Measurements from ENCODE around the gene SLC5A2.
"Not testable (repeated sequence)": the region's sequence is repeated elsewhere in the genome, so short reads cannot be mapped to it uniquely, and the experiment has no call there.

The SLC5A2 gene

GRCh38 chr16:31491778-31492418, 9.0 kb downstream of the SLC5A2 start:
- no peak for DNase-seq

GRCh38 chr16:31493506-31494125, 10.7 kb downstream of the SLC5A2 start:
- DNase-seq = no peak

- no peak for DNase-seq
Observed at GRCh38 chr16:31496670-31497069, 13.7 kb downstream of the SLC5A2 start.

- DNase-seq = no peak
Observed at GRCh38 chr16:31498493-31498892, 15.6 kb downstream of the SLC5A2 start.

DNA sequence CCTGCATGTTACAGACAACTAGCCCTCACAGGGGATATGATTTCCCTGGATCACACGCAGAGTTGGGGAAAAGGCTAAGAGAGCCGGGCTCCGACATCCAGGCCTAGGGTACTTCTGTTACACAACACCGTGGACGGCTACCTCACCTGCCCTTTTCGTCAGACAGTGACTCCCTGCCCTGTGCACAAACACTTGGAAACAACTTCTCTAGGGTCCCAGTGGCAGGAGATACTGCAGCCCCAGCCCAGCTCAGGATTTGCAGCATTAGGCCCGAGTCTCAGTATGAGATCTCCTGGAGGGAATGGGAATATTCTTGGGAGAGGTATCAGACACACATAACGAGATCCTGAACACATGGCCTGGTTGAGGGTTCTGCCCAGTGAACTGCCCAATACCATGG, 17.0 kb downstream of the SLC5A2 start:
- DNase-seq = no peak

DNA sequence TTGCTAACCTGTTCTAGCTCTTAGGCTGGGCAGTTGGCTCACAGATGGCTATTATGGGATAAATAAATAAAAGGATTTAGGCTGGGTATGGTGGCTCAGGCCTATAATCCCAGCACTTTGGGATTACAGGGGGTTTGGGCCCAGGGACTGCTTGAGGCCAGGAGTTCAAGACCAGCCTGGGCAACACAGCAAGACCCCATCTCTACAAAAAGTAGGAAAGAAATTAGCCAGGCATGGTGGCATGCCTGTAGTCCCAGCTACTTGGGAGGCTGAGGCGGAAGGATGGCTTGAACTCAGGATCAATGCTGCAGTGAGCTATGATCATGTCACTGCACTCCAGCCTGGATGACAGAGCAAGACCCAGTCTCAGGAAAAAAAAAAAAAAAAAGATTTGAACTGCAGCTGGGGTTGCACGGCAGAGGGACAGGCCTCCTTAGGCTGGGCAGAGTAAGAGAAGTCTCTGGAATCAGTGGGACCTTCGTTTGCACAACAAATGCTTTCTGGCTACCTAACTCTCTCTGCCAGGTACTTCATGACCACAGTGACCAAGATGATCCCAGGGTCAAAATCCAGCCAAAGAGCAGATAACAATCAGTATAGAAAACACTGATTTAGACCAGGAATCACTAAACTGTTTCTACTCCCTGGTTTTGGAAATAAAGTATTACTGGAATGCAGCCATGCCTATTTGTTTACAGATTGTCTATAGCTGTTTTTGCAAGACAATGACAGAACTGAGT, 18.5 kb downstream of the SLC5A2 start:
- DNase-seq = no peak

- DNase-seq = no peak
Observed at GRCh38 chr16:31501966-31502348, 19.0 kb downstream of the SLC5A2 start.

- no peak for DNase-seq
Observed at GRCh38 chr16:31502981-31503380, 20.1 kb downstream of the SLC5A2 start.

DNA sequence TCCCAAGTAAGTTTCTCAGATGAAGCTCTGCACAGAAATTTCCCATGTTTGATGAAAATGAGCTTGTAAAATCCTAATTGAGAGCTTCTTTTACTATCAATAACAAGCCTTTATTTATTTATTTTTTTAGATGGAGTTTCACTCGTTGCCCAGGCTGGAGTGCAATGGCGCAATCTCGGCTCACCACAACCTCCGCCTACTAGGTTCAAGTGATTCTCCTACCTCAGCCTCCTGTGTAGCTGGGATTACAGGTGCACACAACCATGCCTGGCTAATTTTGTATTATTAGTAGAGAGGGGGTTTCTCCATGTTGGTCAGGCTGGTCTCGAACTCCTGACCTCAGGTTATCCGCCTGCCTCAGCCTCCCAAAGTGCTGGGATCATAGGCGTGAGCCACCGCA, 20.6 kb downstream of the SLC5A2 start:
- not testable (repeated sequence) for DNase-seq

- DNase-seq = no peak
Observed at GRCh38 chr16:31504159-31504558, 21.2 kb downstream of the SLC5A2 start.

DNA sequence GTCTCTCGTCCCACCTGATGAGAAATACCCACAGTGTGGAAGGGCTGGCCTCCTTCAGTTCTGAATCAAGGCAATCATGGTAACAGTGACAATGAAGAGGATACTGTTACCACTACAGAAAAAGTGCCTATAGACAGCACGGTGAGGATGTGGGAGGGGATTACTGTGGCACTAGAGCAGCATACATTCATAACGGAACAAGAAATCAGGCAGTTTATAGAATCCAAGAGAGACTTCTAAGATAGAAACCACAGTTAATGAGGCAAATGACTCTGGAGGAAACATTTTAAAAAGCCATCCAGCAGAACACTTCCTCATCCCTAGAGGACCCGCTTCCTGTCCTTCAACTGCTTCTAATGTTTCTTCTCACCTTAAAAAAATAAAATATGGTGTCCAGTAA, 22.6 kb downstream of the SLC5A2 start:
- no peak for DNase-seq

DNA sequence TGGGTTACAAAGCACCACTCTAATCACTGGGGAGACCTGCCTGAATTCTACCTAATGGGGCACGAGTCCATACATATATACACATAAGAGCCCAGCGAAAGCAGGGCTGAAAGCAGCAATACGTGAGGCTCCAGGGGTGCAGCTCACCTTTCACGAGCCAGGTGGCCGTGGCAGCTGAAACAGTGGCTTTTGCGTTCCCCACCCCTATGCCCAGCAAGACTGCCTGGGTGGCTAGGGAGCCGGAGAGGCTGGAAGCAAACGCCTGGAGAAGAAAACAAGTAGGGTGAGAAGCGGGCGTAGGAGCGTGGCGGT, 24.6 kb downstream of the SLC5A2 start:
- no peak for DNase-seq

GRCh38 chr16:31507929-31508705, 25.2 kb downstream of the SLC5A2 start, which contains the start of gene RUSF1:
RUSF1 (minus strand) TSS chr16:31508391; CDS start chr16:31508373, 18 bp downstream.
- DNase-seq = peak in 55 of 56 donors; percentile 25 to 94 (median 85)

DNA sequence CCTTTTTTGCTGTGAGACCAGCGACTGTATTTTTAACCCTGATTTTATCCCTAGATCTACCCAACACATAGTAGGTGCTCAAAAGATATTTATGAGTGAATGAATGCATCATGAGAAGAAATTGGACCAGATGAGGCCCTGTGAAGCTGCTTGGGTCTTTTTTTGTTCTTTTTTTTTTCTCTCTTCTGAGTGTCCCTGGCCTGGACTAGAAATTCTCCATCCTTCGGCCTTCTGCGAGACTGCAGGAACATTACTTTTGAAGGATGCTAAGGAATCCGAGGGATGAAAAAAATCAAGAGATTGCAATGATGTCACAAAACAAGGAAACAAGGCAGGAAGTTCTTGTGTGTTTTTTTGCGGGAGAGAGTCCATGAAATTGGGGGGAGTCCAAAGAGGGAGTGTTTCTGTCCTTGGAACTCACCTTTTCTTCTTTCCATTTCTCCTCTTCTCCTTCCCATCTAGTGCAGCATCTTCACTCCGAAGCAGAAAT, 25.8 kb downstream of the SLC5A2 start:
- no peak for DNase-seq

- DNase-seq = no peak
Observed at GRCh38 chr16:31513126-31513525, 30.2 kb downstream of the SLC5A2 start.

DNA sequence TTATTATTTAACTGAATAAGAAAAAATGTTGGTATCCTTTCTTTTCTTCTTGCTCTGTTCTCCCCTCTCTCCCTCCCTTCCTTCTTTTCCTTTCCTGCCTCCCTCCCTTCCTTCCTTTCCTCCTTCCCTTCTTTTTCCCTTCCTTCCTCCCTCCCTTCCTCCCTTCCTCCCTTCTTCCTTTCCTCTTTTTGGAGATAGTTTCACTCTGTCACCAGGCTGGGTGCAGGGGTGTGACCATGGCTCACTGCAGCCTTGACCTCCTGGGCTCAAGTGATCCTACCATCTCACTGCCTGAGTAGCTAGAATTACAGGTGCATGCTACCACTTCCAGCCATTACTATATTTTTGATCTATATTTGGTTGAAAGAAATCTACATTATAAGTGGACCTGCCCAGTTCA, 31.0 kb downstream of the SLC5A2 start:
- DNase-seq = no peak

DNA sequence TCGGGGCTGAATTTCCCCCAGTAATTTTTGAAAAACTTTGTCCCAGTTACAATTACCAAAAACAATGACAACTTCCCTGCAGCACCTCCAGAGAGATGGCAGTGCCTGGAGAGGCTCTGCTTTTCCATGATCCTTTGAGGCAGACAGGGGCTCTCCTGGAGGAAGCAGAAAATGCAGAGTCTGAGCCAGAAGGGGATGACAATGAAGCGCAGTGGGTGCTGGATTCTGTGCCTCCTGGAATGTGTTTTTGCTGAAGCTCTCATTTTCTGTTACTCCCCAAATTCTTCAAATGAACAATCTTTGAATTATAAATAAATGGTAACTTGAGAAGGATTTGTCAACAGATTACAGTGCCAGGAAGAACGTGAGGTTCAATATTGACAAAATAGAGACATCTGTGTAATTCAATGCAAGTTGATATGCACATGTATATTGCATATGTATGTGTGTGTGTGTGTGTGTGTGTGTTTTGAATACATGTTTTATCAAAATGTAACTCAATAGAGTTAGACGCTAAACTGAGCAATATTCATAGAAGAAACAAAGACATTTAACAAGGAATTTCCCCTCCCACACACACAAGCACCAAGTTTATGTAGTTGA, 35.0 kb downstream of the SLC5A2 start:
- DNase-seq = no peak

DNA sequence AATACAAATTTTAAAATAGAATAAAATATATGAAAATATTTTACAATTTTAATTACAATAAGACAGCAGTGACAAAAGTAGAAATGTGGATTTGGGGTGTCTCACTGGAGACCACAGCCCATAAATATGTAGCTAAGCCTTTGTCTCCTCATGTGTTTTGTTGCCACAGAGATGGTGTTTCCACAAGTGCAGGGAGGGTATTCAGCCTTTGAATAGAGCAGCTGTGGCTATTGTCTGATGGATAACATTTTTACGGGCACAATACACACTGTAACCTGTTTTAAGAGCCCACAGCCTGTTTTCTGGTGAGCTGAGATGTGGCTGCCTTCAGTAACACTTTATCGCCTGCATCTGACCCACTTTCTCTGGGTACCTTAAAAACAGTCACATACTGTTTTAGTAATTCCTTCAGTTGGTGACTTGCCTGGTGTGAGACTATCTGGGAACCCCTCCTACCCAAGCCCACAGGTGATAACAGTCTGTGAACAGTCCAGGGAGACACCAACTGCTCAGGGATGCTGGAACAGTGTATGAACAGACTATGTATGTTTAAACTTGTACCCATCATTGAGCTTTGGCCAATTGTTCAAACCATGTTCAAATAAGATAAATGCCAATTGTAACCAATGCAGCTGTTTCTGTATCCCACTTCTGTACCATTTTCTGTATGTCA, 37.0 kb downstream of the SLC5A2 start:
- DNase-seq = no peak

GRCh38 chr16:31521368-31521767, 38.4 kb downstream of the SLC5A2 start:
- no peak for DNase-seq

- DNase-seq = no peak
Observed at GRCh38 chr16:31522071-31522470, 39.1 kb downstream of the SLC5A2 start.

DNA sequence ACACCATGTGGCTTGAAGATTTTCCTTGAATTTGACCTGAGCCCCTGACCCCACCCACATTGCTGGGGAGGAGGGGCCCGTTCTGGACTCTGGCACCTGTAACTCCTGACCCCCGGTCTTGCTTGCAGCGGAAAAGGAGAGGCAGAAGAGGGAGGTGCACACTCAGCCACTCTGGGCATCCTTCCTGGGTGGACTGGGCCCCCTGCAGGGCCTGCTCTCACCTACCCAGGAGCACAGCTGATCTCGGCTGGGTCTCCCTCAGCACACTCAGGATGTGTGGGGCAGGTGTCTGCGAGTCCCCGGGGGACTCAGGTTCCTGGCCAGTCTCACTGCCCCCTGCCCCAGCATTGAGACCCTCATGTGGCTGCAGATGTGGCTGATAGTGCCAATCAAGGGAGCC, 40.8 kb downstream of the SLC5A2 start:
- DNase-seq = not testable (repeated sequence)

All from nucleus accumbens (tissue), 56 donors.